C4-2B (cell line): Measurements from ENCODE around the gene ZCCHC3.

Source experiments
- ZFX ChIP-seq: fragments of 450-650 bp; IDR thresholded peaks from 2 replicates; pipeline ENCODE4 v1.6.1; 2017
- TF ChIP-seq, protein P1 (sequence below): fragments of 450-650 bp; conservative IDR thresholded peaks from 2 replicates; pipeline ENCODE4 v1.5.1; 2017; ENCODE audit warnings: mild to moderate bottlenecking

GRCh38 chr20:295804-296203 lies 1.6 kb upstream of the ZCCHC3 start:
- TF ChIP-seq, protein P1, sequence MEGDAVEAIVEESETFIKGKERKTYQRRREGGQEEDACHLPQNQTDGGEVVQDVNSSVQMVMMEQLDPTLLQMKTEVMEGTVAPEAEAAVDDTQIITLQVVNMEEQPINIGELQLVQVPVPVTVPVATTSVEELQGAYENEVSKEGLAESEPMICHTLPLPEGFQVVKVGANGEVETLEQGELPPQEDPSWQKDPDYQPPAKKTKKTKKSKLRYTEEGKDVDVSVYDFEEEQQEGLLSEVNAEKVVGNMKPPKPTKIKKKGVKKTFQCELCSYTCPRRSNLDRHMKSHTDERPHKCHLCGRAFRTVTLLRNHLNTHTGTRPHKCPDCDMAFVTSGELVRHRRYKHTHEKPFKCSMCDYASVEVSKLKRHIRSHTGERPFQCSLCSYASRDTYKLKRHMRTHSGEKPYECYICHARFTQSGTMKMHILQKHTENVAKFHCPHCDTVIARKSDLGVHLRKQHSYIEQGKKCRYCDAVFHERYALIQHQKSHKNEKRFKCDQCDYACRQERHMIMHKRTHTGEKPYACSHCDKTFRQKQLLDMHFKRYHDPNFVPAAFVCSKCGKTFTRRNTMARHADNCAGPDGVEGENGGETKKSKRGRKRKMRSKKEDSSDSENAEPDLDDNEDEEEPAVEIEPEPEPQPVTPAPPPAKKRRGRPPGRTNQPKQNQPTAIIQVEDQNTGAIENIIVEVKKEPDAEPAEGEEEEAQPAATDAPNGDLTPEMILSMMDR = no peak
- no peak for TF ChIP-seq ZFX
